Neural cell (in vitro differentiated cells): ENCODE measurements around the gene KIFBP.

Experiments
- CTCF ChIP-seq: fragments of 450-650 bp; IDR thresholded peaks from 2 replicates; pipeline ENCODE4 v1.5.1; 2014; ENCODE audit warnings: antibody characterized with exemption, mild to moderate bottlenecking, moderate library complexity; ENCODE audit not compliant: poor library complexity, severe bottlenecking
- RAD21 ChIP-seq: fragments of 450-650 bp; conservative IDR thresholded peaks from 2 replicates; pipeline ENCODE4 v1.6.1; 2014; ENCODE audit warnings: antibody characterized with exemption, mild to moderate bottlenecking, moderate library complexity

- TF ChIP-seq CTCF = no peak
- no peak for TF ChIP-seq RAD21
Measured at GRCh38 chr10:69043931-69044531, 55.4 kb downstream of the KIFBP start.
